CD4-positive, alpha-beta T cell treated with Interleukin-4 for 1 hour (primary cell): ENCODE measurements around the gene FSIP1.

Experiments used
- DNase-seq, 2 donors: peaks; one replicate each; pipeline ENCODE4 v3.0.0-alpha.2; 2020 to 2022

FSIP1 gene

GRCh38 chr15:39792025-39792843 lies 9.6 kb upstream of the FSIP1 start:
- no peak for DNase-seq

- no peak for DNase-seq
Measured at GRCh38 chr15:39789736-39790135, 7.1 kb upstream of the FSIP1 start.

- DNase-seq: no peak
Measured at GRCh38 chr15:39788800-39789565, 6.3 kb upstream of the FSIP1 start.

GRCh38 chr15:39788108-39788507 lies 5.5 kb upstream of the FSIP1 start:
- DNase-seq: no peak

GRCh38 chr15:39787479-39787878 lies 4.8 kb upstream of the FSIP1 start:
- DNase-seq: no peak

- DNase-seq: peak in 1 of 2 donors; percentile 52
Measured at GRCh38 chr15:39786447-39787056, 3.9 kb upstream of the FSIP1 start.

GRCh38 chr15:39785841-39786240 lies 3.2 kb upstream of the FSIP1 start:
- DNase-seq: no peak

- no peak for DNase-seq
Measured at GRCh38 chr15:39785139-39785538, 2.5 kb upstream of the FSIP1 start.

GRCh38 chr15:39784638-39785037 lies 2.0 kb upstream of the FSIP1 start:
- DNase-seq: no peak

- DNase-seq: no peak
Measured at GRCh38 chr15:39784125-39784524, 1.5 kb upstream of the FSIP1 start.

- peak in 1 of 2 donors; percentile 5 for DNase-seq
Measured at GRCh38 chr15:39783244-39783820, 691 bp upstream of the FSIP1 start.

- DNase-seq: no peak
Measured at GRCh38 chr15:39781967-39782302, 706 bp downstream of the FSIP1 start.

- DNase-seq: no peak
Measured at GRCh38 chr15:39781147-39781966, 1.3 kb downstream of the FSIP1 start.

GRCh38 chr15:39778021-39778420 lies 4.6 kb downstream of the FSIP1 start:
- DNase-seq: no peak

- DNase-seq: no peak
Measured at GRCh38 chr15:39777496-39777895, 5.1 kb downstream of the FSIP1 start.

GRCh38 chr15:39776068-39776467 lies 6.6 kb downstream of the FSIP1 start:
- DNase-seq: no peak

GRCh38 chr15:39774688-39775267 lies 7.9 kb downstream of the FSIP1 start:
- peak; percentile 33 to 49 for DNase-seq

- DNase-seq: no peak
Measured at GRCh38 chr15:39770748-39771689, 11.6 kb downstream of the FSIP1 start.

- no peak for DNase-seq
Measured at GRCh38 chr15:39767921-39768320, 14.7 kb downstream of the FSIP1 start.

- no peak for DNase-seq
Measured at GRCh38 chr15:39761006-39761405, 21.6 kb downstream of the FSIP1 start.
